GM19372 (cell line): ENCODE data around the gene DESI2.
"Not testable (repeated sequence)": the region's sequence is repeated elsewhere in the genome, so short reads cannot be mapped to it uniquely, and the experiment has no call there.

Experiments
- ATAC-seq: cut with Tn5 transposase; IDR thresholded peaks from one replicate; pipeline ENCODE4 v1.9.1; 2021; ENCODE audit warnings: mild to moderate bottlenecking, low read depth, moderate library complexity; ENCODE audit not compliant: unreplicated experiment

The DESI2 gene

GRCh38 chr1:244702620-244703019 is 49.7 kb downstream of the DESI2 start:
- ATAC-seq, result no peak

DNA sequence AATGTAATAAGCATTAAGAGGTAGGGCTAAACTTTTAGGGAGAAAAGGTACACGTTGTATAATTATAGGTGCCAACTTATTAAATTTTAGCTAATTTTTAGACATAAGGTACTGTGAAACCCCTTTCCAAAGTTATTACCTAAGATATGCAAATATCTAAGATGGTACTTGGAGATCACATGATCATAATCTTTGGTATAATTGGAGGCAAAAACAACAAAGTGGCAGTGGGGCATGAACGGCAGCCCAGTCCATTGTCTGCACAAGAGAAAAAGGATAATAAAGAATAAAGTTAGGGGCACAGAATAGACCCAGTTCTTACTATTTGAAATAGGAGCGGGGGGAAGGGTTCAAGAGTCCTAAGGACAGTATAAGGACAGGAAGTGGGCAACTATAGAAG is 51.2 kb downstream of the DESI2 start:
- ATAC-seq, result no peak

GRCh38 chr1:244705261-244706234 is 52.6 kb downstream of the DESI2 start:
- no peak for ATAC-seq

GRCh38 chr1:244709076-244709475 is 56.1 kb downstream of the DESI2 start:
- no peak for ATAC-seq

GRCh38 chr1:244709476-244710368 is 56.8 kb downstream of the DESI2 start:
- no peak for ATAC-seq

DNA sequence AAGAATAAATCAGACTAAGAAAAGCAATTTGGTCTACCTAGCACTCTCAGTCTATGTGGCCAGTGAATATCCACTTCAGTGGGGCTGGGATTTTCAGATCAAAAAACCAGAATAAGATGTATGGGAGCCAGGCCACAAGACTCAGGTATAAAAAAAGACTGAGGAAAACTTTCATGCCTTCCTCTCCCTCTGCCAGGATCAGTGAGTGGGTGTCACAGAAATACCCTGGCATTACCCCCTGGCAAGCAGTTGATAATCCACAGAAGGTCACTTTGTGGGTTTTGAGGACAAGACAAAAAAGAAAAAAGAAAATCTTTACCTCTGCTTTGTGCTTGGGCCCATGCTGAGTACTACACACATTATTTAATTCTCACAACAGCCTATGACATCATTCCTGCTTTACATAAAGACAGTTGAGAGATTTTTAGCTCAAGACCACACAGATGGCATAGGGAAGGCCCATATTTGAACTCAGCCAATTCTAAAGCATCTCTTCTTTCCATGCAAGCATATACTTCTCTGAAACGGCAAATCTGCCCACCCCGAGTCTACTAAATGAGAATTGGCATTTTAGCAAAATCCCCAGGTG is 57.6 kb downstream of the DESI2 start:
- no peak for ATAC-seq

GRCh38 chr1:244712669-244713068 is 59.7 kb downstream of the DESI2 start:
- no peak for ATAC-seq

DNA sequence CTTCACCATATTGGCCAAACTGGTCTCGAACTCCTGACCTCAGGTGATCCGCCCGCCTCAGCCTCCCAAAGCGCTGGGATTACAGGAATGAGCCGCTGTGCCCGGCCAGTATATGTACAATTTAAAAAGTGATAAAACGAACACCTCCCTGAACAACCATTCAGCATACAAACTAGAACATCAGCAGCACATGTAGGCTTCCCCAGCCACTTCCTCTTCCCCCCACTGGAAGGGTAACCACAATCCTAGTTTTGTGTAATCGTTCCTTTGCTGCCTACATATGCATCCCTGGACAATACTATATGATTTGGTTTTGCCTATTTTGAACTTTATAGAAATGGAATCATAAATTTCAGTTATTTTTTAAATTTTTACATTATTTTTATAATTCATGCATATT is 60.4 kb downstream of the DESI2 start:
- no peak for ATAC-seq

DNA sequence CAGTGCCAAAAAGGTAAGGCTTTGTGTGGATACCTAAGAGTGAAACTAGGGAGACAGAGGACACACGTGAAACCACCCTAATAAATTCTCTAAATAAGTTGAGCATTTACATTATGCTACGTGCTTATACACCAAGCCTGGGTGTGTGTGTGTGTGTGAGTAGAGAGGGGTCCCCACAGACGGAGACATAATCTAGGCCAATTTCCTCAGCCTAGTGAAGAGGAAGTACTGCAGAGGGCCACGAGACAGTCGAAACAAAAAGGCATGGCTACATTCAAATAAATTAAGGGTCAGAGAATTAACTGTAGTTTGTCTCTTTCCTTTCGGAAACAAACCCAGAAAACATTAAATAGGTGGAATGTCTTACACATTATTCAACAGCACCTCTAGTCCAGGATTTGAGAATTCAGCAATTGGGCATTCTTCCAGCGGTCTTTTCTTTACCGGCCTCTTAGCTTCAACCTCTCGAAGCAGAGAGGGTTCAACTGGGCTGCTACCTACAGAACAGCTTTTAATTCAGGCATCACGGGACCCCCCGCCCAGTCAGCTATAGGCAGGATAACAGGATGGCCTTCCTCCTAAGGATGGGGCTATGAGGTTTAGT is 75.0 kb downstream of the DESI2 start:
- no peak for ATAC-seq

DNA sequence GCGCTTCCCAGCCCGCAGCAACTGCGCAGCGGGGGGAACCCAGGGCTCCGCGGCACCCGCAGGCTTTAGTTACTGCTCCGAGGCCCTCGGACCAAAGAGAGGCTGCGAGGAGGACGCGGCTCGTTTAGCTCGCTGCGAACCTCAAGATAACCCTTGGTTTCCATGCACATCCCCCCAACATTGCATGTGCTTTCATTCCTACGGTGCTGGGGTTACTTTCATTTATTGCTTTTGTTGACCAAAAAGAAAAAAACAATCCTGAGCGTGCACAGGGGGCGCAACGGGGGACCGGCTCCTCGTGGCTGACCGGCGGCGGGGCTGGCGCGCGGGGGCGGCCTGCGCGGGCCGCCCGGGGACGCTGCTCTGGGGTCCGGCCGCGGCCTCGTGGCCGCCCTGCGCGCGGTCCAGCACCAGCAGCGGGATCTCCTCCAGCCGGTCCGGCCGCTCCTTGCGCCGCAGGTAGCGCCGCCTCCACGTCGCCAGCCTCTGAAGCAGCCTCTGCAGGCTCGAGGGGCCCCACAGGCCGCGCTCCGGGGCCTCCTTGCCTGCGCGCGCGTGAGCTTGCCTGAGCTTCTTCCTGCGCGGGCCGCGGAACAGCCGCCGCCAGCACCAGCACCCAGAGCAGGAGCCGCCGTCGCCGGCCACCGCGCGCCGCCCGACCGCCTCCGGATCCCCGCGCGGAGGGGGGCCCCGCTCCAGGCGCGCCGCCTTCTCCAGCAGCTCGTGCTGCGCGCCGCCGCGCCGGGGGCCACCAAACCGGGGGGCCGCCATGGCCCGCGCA is 77.4 kb downstream of the DESI2 start:
- ATAC-seq, result no peak

- no peak for ATAC-seq
Measured at GRCh38 chr1:244730934-244731434, 78.1 kb downstream of the DESI2 start.

DNA sequence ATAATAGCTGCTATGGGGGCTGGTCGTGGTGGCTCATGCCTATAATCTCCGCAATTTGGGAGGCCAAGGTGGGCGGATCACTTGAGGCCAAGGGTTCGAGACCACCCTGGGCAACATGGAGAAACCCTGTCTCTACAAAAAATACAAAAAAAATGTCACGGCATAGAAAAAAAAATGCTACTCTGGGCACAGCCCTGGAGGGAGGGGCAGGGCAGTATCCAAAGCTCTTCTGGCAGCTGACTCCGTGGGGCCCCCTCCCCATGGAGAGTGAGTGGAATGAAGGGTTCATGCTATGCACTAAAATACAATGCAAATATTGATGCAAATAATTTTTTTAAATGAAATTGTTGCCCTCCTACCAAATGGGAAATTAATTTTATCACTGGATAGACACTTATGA is 78.7 kb downstream of the DESI2 start:
- ATAC-seq, result no peak

DNA sequence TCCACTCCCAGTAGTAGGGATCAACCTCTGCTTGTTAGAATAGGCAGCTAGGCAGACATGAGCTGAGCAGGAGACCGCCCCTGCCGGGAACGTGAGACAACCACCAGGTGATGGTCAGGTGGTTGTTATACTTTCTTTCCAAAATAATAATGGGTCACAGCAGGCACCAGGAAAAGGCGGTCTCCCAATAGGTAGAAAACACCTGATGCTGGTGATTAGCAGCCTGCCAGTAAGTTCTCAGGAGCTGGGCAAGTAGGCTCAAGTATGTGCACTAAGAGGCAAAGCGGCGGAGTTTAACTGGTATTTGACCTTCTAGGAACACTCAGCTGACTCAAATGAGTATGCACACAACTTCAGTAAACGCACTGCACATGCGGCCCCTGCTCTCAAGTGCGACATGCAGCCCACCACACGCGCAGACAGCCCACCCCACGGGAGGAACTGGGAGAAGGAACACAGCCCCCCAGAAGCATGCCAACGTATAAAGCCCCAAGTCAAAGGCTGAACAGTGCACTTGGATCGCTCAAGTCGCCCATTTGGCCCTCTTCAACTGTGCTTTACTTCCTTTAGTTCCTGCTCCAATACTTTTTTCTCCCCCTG is 80.0 kb downstream of the DESI2 start:
- no peak for ATAC-seq

DNA sequence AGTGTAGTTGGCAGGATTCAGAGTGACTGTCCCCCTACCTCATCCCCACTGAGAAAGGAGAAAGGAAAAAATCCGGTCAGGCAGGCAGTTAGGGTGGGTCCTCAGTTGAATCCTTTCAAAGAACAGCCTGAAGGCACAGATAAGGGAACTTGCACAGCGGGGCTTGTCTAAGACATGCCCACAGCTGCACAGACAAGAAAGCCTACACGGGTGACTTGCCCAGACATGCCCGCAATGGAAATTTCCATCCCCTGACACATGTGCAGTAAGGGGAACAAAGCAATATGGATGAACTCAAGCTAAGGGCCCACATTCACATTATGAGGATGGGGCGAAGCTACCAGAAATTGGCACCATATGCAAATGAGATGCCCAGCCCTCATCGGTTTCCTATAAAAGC is 82.5 kb downstream of the DESI2 start:
- ATAC-seq, result no peak

DNA sequence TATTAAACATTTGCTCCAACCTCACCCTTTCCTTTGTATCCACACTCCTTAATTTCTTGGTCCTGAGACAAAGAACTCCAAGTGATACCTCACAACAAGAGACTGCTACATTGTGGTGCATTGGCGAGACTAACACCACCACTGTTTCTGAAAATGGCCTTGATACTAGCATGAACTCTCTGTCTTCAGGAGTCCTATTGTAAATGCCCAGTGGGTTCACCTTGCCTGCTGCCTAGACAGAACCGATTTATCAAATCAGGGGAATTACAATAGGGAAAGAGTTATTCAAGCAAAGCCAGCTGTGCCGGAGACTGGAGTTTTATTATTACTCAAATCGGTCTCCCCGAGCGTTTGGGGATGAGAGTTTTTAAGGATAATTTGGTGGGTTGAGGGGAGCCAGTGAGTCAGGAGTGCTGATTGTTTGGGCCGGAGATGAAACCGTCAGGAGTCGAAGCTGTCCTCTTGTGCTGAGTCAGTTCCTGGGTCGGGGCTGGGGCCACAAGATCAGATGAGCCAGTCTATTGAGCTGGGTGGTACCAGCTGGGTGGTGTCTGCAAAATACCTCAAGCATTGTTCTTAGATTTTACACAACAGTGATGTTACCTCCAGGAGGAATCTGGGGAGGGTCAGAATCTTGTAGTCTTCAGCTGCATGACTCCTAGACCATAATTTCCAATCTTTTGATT is 83.1 kb downstream of the DESI2 start:
- no peak for ATAC-seq

DNA sequence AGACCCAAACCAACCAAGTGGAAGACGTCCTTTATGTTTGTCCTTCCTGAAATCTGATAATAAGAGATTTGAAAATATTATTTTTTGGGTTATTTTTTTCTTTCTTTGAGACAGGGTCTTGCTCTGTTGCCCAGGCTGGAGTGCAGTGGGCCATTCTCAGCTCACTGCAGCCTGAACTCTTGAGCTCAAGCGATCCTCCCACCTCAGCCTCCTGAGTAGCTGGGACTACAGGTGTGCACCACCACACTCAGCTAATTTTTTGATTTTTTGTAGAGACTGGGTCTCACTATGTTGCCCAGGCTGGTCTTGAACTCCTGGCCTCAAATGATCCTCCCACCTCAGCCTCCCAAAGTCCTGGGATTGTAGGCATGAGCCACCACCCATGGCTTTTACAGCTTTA is 86.2 kb downstream of the DESI2 start:
- not testable (repeated sequence) for ATAC-seq

DNA sequence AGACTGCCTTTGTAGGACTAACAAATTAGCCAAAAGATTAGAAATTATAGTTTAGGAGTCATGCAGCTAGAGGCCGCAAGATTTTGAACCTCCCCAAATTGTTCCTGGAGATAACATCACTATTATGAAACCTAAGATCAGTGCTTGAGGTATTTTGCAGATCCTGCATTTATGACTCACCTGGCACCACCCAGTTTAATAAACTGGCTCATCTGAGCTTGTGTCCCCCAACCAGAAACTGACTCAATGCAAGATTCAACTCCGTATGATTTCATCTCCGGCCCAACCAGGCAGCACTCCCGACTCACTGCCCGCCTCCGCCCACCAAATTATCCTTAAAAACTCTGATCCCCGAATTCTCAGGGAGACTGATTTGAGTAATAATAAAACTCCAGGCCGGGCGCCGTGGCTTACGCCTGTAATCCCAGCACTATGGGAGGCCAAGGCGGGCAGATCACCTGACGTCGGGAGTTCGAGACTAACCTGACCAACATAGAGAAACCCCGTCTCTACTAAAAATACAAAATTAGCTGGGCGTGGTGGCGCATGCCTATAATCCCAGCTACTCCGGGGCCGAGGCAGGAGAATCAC is 87.2 kb downstream of the DESI2 start:
- not testable (repeated sequence) for ATAC-seq

DNA sequence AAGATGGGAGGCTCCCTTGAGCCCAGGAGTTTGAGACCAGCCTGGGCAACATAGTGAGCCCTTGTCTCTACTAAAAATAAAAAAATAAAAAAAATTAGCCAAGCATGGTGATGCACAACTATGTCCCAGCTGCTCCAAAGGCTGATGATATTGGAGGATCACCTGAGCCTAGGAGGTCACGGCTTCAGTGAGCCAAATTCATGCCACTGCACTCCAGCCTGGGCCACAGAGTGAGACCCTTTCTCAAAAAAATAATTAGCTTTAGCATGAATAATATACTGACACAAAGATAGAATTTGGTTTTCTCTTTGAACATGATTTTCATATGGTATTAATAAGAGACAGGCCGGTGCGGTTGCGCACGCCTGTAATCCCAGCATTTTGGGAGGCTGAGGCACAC is 88.8 kb downstream of the DESI2 start:
- no peak for ATAC-seq
